CD14-positive monocyte (primary cell): ENCODE results near the gene ZSCAN10. TPM values are rescaled to one million over a fixed set of nuclear protein-coding genes. Genes with fewer than 3 reads are reported as not detected.

Experiments used
- DNase-seq, 3 donors: peaks; one replicate each; pipeline ENCODE4 v3.0.0-alpha.2; 2011 to 2022
- H2AFZ ChIP-seq: 2 replicates; pipeline ENCODE4 v1.6.0; 2012; ENCODE audit warnings: mild to moderate bottlenecking, low read depth, low read length, inconsistent platforms; ENCODE audit not compliant: insufficient read depth, poor library complexity, severe bottlenecking
- H3K27ac ChIP-seq, 2 donors: 1 replicate in 1 of 2; 2 replicates in 1 of 2; pipeline ENCODE4 v1.5.1; 2012 to 2013; ENCODE audit warnings: low read length in 2 of 2, control low read depth in 1 of 2, inconsistent platforms in 1 of 2, low read depth in 1 of 2, mild to moderate bottlenecking in 1 of 2
- H3K27me3 ChIP-seq, 2 donors: one replicate each; pipeline versions ENCODE4 v1.6.0 to v1.6.1; 2011 to 2013; ENCODE audit warnings: low read length in 2 of 2; ENCODE audit not compliant: control insufficient read depth in 2 of 2, insufficient read depth in 2 of 2
- H3K36me3 ChIP-seq, 2 donors: replicated peaks in 1 of 2; 1 replicate in 1 of 2; 2 replicates in 1 of 2; pipeline versions ENCODE4 v1.5.1 to v1.6.1; 2012 to 2013; ENCODE audit warnings: low read length in 2 of 2, control low read depth in 1 of 2, inconsistent platforms in 1 of 2, mild to moderate bottlenecking in 1 of 2; ENCODE audit not compliant: insufficient read depth in 2 of 2, control insufficient read depth in 1 of 2
- H3K4me1 ChIP-seq, 2 donors: 1 replicate in 1 of 2; 2 replicates in 1 of 2; pipeline versions ENCODE4 v1.5.1 to v1.6.1; 2012 to 2013; ENCODE audit warnings: low read length in 2 of 2, control low read depth in 1 of 2, inconsistent platforms in 1 of 2, mild to moderate bottlenecking in 1 of 2, moderate library complexity in 1 of 2; ENCODE audit not compliant: insufficient read depth in 2 of 2, control insufficient read depth in 1 of 2
- H3K4me2 ChIP-seq: replicated peaks from 2 replicates; pipeline ENCODE3; 2012; ENCODE audit warnings: low read length, moderate library complexity, mild to moderate bottlenecking; ENCODE audit not compliant: poor library complexity, severe bottlenecking; ENCODE audit errors: extremely low read depth
- H3K4me3 ChIP-seq, 3 experiments: fragments of 200-600 bp in 1 of 3; sonication (generic) in 1 of 3; replicated peaks in 1 of 3; 1 replicate in 2 of 3; 2 replicates in 1 of 3; pipeline ENCODE4 v1.5.1; 2011 to 2013; ENCODE audit warnings: low read length in 3 of 3, mild to moderate bottlenecking in 3 of 3, control low read depth in 2 of 3, low read depth in 2 of 3, inconsistent platforms in 1 of 3, moderate library complexity in 1 of 3
- H3K79me2 ChIP-seq: 2 replicates; pipeline ENCODE4 v1.6.0; 2012; ENCODE audit warnings: mild to moderate bottlenecking, control low read depth, inconsistent platforms, low read length, moderate library complexity; ENCODE audit not compliant: insufficient read depth
- H3K9ac ChIP-seq: 2 replicates; pipeline ENCODE4 v1.6.0; 2017; ENCODE audit warnings: low read length, mild to moderate bottlenecking; ENCODE audit not compliant: insufficient read depth, poor library complexity, severe bottlenecking
- H3K9me3 ChIP-seq, 2 donors: replicated peaks in 1 of 2; 1 replicate in 1 of 2; 2 replicates in 1 of 2; pipeline versions ENCODE4 v1.5.1 to v1.6.1; 2012 to 2013; ENCODE audit warnings: low read length in 2 of 2, control low read depth in 1 of 2; ENCODE audit not compliant: control insufficient read depth in 1 of 2, insufficient read depth in 1 of 2
- H4K20me1 ChIP-seq: 2 replicates; pipeline ENCODE4 v1.6.0; 2012; ENCODE audit warnings: mild to moderate bottlenecking, low read length, control low read depth, moderate library complexity; ENCODE audit not compliant: insufficient read depth
- H3K27ac Mint-ChIP-seq, 7 donors: one replicate each; pipeline ENCODE4 v1.8.0; 2020; ENCODE audit warnings: mild to moderate bottlenecking in 7 of 7, mixed read lengths in 7 of 7, moderate library complexity in 6 of 7, inconsistent platforms in 2 of 7
- H3K27me3 Mint-ChIP-seq, 3 donors: one replicate each; pipeline ENCODE4 v1.8.0; 2021 to 2022; ENCODE audit warnings: low read depth in 3 of 3, mild to moderate bottlenecking in 3 of 3, mixed read lengths in 3 of 3, moderate library complexity in 3 of 3, inconsistent platforms in 1 of 3
- H3K36me3 Mint-ChIP-seq, 2 donors: one replicate each; pipeline ENCODE4 v1.8.0; 2020; ENCODE audit warnings: mixed read lengths in 2 of 2, inconsistent platforms in 1 of 2, mild to moderate bottlenecking in 1 of 2
- H3K4me1 Mint-ChIP-seq: one replicate; pipeline ENCODE4 v1.8.0; 2020; ENCODE audit warnings: mild to moderate bottlenecking, mixed read lengths
- H3K4me3 Mint-ChIP-seq, 2 donors: one replicate each; pipeline ENCODE4 v1.8.0; 2020; ENCODE audit warnings: mild to moderate bottlenecking in 2 of 2, mixed read lengths in 2 of 2, moderate library complexity in 1 of 2
- H3K9me3 Mint-ChIP-seq, 7 donors: one replicate each; pipeline ENCODE4 v1.8.0; 2020 to 2022; ENCODE audit warnings: mixed read lengths in 7 of 7, mild to moderate bottlenecking in 6 of 7, moderate library complexity in 6 of 7, inconsistent platforms in 2 of 7
- CTCF ChIP-seq: fragments of 200-600 bp; IDR thresholded peaks from one replicate; pipeline ENCODE4 v1.8.0; 2022; ENCODE audit warnings: antibody characterized with exemption, mild to moderate bottlenecking
- WGBS: methylation state at CpG from one replicate; pipeline ENCODE4 v1.1.5; 2013; ENCODE audit warnings: missing lambda C conversion rate; ENCODE audit not compliant: insufficient coverage; 5-methylcytosine and 5-hydroxymethylcytosine counted together
- intact Hi-C, 2 donors: fragments of 100-400 bp; cut with micrococcal nuclease; formaldehyde crosslinking; loops; one replicate each; pipeline versions ENCODE4 v1.15.0 to v1.15.1; 2023
- polyA plus RNA-seq, 3 donors: library from polyadenylated mRNA; depleted of rRNA in 1 of 3; unstranded in 2 of 3; stranded (reverse) in 1 of 3; fragments of 300-500 nt in 2 of 3; fragments of >200 nt in 1 of 3; fragmentation: Illumina TruSeq in 2 of 3; gene quantifications; 1 replicate in 2 of 3; 2 replicates in 1 of 3; pipeline ENCODE4 v1.2.3, GENCODE V29; 2012 to 2021

Gene ZSCAN10
- polyA plus RNA-seq, 3 donors, result 0.29 TPM; not detected in 2

GRCh38 chr16:3147046-3147756 lies 48.1 kb upstream of the ZSCAN10 start:
- Histone ChIP-seq H3K9ac (no peak overlapping the region), H3K4me2 (no peak overlapping the region), H3K27me3 (peaks cover 4 to 13% of the 10 kb centered on the region in 2 donors), H3K79me2 (no peaks in the 10 kb centered on the region), H4K20me1 (no peaks in the 10 kb centered on the region), H3K4me3 (no peak overlapping the region), H3K36me3 (peaks cover 5 to 10% of the 10 kb centered on the region in 2 donors), H3K27ac (no peak overlapping the region), H3K9me3 (no peaks in the 10 kb centered on the region), H2AFZ (no peak overlapping the region), H3K4me1 (peaks cover 27 to 31% of the 10 kb centered on the region in 2 donors)
- TF ChIP-seq CTCF, result no peak
- Mint-ChIP-seq H3K4me3 (no peak overlapping the region), H3K36me3 (peaks cover 8 to 11% of the 10 kb centered on the region in 2 donors), H3K4me1 (peaks cover 22% of the 10 kb centered on the region), H3K9me3 (peaks cover 0 to 5% (median 3%) of the 10 kb centered on the region in 7 donors), H3K27me3 (peaks cover 13 to 33% (median 26%) of the 10 kb centered on the region in 3 donors), H3K27ac (no peak overlapping the region)
- DNase-seq, result no peak
- WGBS, result 94% methylated on average over 15 of the region's 16 CpGs
- intact Hi-C loops, result no loop called here

- H4K20me1 ChIP-seq, result no peaks in the 10 kb centered on the region
- H3K36me3 ChIP-seq, result peaks cover 17 to 26% of the 10 kb centered on the region in 2 donors
- Mint-ChIP-seq H3K4me3 (no peak overlapping the region), H3K9me3 (no peaks in the 10 kb centered on the region), H3K27me3 (peaks cover 6 to 19% (median 12%) of the 10 kb centered on the region in 3 donors), H3K36me3 (peaks cover 19 to 26% of the 10 kb centered on the region in 2 donors), H3K4me1 (peaks cover 14% of the 10 kb centered on the region), H3K27ac (no peak overlapping the region)
- H3K4me2 ChIP-seq, result no peak overlapping the region
- no peak overlapping the region for H2AFZ ChIP-seq
- peaks cover 0 to 1% of the 10 kb centered on the region in 2 donors for H3K27me3 ChIP-seq
- H3K27ac ChIP-seq, result no peak overlapping the region
- no peaks in the 10 kb centered on the region for H3K9me3 ChIP-seq
- no peak overlapping the region for H3K4me3 ChIP-seq
- DNase-seq, result no peak
- H3K79me2 ChIP-seq, result no peaks in the 10 kb centered on the region
- intact Hi-C loops, result no loop called here
- H3K4me1 ChIP-seq, result peaks cover 15 to 16% of the 10 kb centered on the region in 2 donors
- 97% methylated on average over 11 of the region's 12 CpGs for WGBS
- H3K9ac ChIP-seq, result no peak overlapping the region
- TF ChIP-seq CTCF, result no peak
Observed at GRCh38 chr16:3145660-3146059, 46.6 kb upstream of the ZSCAN10 start.
